Activated CD4-positive, alpha-beta T cell treated with anti-CD3 and anti-CD28 coated beads, Interleukin-2, Interleukin-4, amounts not matched to agents 100 ng/mL and 50 ng/mL, durations not matched to agents 16 hours and 8 hours (primary cell): Measurements from ENCODE around the gene NABP2.

Source experiments
- DNase-seq: peaks from one replicate; pipeline ENCODE4 v3.0.0-alpha.2; 2020; ENCODE audit warnings: low spot score

NABP2 gene

GRCh38 chr12:56278905-56279304 lies 54.8 kb downstream of the NABP2 start:
- DNase-seq: no peak
